GM11168 (cell line): Measurements from ENCODE around the gene SLC10A7.
"Not testable (repeated sequence)": the region's sequence is repeated elsewhere in the genome, so short reads cannot be mapped to it uniquely, and the experiment has no call there.

ENCODE experiments used
- in situ Hi-C: fragments of 300-500 bp; cut with MboI; formaldehyde crosslinking; loops from one replicate; pipeline ENCODE4 v1.12.0; 2022; ENCODE audit warnings: low sequenced_read_pairs; ENCODE audit not compliant: unreplicated experiment

The SLC10A7 gene

GRCh38 chr4:146371812-146372211 is 149.9 kb downstream of the SLC10A7 start:
- in situ Hi-C loops, result no loop called here

GRCh38 chr4:146370841-146371240 is 150.9 kb downstream of the SLC10A7 start:
- in situ Hi-C loops, result no loop called here

- in situ Hi-C loops, result no loop called here
These were observed 152.3 kb downstream of the SLC10A7 start for GRCh38 chr4:146369446-146369845.

GRCh38 chr4:146368209-146368608 is 153.5 kb downstream of the SLC10A7 start:
- in situ Hi-C loops, result no loop called here

- in situ Hi-C loops, result no loop called here
These were observed 154.4 kb downstream of the SLC10A7 start for GRCh38 chr4:146367347-146367746.

GRCh38 chr4:146359771-146360170 is 162.0 kb downstream of the SLC10A7 start:
- in situ Hi-C loops, result no loop called here

GRCh38 chr4:146350114-146350513 is 171.6 kb downstream of the SLC10A7 start:
- in situ Hi-C loops, result not testable (repeated sequence)

- in situ Hi-C loops, result no loop called here
These were observed 172.4 kb downstream of the SLC10A7 start for GRCh38 chr4:146349306-146349705.

- in situ Hi-C loops, result no loop called here
These were observed 173.9 kb downstream of the SLC10A7 start for GRCh38 chr4:146347822-146348221.

- in situ Hi-C loops, result no loop called here
These were observed 175.5 kb downstream of the SLC10A7 start for GRCh38 chr4:146346276-146346675.

GRCh38 chr4:146343776-146344175 is 178.0 kb downstream of the SLC10A7 start:
- in situ Hi-C loops, result no loop called here

GRCh38 chr4:146343199-146343598 is 178.5 kb downstream of the SLC10A7 start:
- in situ Hi-C loops, result no loop called here

- in situ Hi-C loops, result no loop called here
These were observed 179.0 kb downstream of the SLC10A7 start for GRCh38 chr4:146342600-146343192.

- in situ Hi-C loops, result no loop called here
These were observed 180.9 kb downstream of the SLC10A7 start for GRCh38 chr4:146340798-146341197.

GRCh38 chr4:146338512-146338911 is 183.2 kb downstream of the SLC10A7 start:
- in situ Hi-C loops, result loop anchor here (10.0 kb wide), 1 partner anchor 576 kb away; no protein-coding TSS in a partner anchor

- in situ Hi-C loops, result loop anchor here (10.0 kb wide), 1 partner anchor 578 kb away; no protein-coding TSS in a partner anchor
These were observed 185.3 kb downstream of the SLC10A7 start for GRCh38 chr4:146336410-146336807.

- in situ Hi-C loops, result loop anchor here (10.0 kb wide), 1 partner anchor 579 kb away; no protein-coding TSS in a partner anchor
These were observed 185.9 kb downstream of the SLC10A7 start for GRCh38 chr4:146335763-146336409.

- in situ Hi-C loops, result loop anchor here (10.0 kb wide), 1 partner anchor 580 kb away; no protein-coding TSS in a partner anchor
These were observed 186.8 kb downstream of the SLC10A7 start for GRCh38 chr4:146334862-146335449.

GRCh38 chr4:146333895-146334262 is 187.9 kb downstream of the SLC10A7 start:
- in situ Hi-C loops, result loop anchor here (10.0 kb wide), 1 partner anchor 581 kb away; no protein-coding TSS in a partner anchor

- in situ Hi-C loops, result loop anchor here (10.0 kb wide), 1 partner anchor 581 kb away; no protein-coding TSS in a partner anchor
These were observed 188.4 kb downstream of the SLC10A7 start for GRCh38 chr4:146333187-146333894.

- in situ Hi-C loops, result loop anchor here (10.0 kb wide), 1 partner anchor 584 kb away; no protein-coding TSS in a partner anchor
These were observed 191.3 kb downstream of the SLC10A7 start for GRCh38 chr4:146330392-146330791.
